Measurements from ENCODE around the gene PCDHGB2.
"Not testable (repeated sequence)": the region's sequence is repeated elsewhere in the genome, so short reads cannot be mapped to it uniquely, and the experiment has no call there.

Gene PCDHGB2

DNA sequence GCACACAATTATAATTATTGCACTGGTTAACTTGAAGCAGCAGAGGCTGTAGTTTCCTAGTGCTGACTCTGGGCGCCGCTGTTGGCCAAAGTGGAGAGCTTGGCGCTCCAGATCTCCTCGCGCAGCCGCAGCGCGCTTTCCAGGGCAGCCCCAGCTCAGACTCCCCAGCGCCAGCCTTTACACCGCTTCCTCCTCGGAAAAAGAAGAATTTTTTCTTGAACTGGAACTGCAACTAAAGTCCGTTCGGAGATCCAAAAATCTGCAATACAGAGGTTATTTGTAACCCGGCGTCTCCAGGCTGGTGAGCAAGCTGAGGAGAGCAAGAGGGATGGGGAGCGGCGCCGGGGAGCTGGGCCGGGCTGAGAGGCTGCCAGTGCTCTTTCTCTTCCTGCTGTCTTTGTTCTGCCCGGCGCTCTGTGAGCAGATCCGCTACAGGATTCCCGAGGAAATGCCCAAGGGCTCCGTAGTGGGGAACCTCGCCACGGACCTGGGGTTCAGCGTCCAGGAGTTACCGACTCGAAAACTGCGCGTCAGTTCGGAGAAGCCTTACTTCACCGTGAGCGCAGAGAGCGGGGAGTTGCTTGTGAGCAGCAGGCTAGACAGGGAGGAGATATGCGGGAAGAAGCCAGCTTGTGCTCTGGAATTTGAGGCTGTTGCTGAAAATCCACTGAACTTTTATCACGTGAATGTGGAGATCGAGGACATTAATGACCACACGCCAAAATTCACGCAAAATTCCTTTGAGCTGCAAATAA, 27.9 kb downstream of the PCDHGB2 start, which contains the start of gene PCDHGB4:
PCDHGB4 (plus strand) TSS at position 142 of the 755 bp plus-strand sequence; CDS start at position 329, 187 bp downstream.
- DNase-seq: not testable (repeated sequence)

DNA sequence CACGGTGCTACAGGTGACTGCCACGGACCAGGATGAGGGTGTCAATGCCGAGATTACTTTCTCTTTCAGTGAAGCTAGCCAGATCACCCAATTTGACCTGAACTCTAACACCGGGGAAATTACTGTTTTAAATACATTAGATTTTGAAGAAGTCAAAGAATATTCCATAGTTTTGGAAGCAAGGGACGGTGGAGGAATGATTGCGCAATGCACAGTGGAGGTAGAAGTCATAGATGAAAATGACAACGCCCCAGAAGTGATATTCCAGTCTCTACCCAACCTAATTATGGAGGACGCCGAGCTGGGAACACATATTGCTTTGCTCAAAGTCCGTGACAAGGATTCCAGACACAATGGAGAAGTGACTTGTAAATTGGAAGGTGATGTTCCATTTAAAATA, 28.9 kb downstream of the PCDHGB2 start:
- no peak for DNase-seq

DNA sequence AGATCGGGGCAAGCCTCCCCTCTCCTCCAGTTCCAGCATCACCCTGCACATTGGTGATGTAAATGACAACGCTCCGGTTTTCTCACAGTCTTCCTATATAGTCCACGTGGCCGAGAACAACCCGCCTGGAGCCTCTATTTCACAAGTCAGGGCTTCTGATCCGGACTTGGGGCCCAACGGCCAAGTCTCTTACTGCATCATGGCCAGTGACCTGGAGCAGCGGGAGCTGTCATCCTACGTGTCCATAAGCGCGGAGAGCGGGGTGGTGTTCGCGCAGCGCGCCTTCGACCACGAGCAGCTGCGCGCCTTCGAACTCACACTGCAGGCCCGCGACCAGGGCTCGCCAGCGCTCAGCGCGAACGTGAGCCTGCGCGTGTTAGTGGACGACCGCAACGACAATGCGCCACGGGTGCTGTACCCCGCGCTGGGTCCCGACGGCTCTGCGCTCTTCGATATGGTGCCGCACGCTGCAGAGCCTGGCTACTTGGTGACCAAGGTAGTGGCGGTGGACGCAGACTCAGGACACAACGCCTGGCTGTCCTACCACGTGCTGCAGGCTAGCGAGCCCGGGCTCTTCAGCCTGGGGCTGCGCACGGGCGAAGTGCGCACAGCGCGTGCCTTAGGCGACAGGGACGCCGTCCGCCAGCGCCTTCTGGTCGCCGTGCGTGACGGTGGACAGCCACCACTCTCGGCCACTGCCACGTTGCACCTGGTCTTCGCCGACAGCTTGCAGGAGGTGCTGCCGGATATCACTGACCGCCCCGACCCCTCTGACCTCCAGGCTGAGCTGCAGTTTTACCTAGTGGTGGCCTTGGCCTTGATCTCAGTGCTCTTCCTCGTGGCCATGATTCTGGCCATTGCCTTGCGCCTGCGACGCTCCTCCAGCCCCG, 29.6 kb downstream of the PCDHGB2 start:
- no peak for DNase-seq

DNA sequence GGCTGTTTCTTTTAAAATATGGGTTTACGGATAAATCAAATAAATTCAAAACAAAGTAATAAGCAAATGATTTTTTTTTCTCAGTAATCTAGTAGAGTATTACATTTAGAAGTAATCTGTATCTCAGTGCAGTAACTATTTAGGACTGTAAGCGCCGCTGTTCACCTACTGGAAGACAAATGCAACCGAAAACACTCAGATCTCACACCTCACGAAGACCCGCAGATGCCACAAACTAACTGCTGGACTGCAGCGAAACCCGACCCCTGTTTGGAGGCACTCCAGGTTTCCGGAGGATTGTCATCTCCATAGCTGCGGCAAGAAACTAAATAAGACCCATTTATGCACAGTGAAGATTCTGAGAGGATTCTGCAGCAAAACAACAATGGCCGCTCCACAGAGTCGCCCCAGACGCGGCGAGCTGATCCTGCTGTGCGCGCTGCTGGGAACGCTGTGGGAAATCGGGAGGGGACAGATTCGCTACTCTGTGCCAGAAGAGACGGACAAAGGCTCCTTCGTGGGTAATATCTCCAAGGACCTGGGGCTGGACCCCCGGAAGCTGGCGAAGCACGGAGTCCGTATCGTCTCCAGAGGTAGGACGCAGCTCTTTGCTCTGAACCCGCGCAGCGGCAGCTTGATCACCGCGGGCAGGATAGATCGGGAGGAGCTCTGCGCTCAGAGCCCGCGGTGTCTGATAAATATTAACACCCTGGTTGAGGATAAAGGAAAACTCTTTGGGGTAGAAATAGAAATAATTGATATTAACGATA, 32.8 kb downstream of the PCDHGB2 start, which contains the start of gene PCDHGA8:
PCDHGA8 (plus strand) TSS at position 205 of the 770 bp plus-strand sequence; CDS start at position 386, 181 bp downstream.
- no peak for DNase-seq

DNA sequence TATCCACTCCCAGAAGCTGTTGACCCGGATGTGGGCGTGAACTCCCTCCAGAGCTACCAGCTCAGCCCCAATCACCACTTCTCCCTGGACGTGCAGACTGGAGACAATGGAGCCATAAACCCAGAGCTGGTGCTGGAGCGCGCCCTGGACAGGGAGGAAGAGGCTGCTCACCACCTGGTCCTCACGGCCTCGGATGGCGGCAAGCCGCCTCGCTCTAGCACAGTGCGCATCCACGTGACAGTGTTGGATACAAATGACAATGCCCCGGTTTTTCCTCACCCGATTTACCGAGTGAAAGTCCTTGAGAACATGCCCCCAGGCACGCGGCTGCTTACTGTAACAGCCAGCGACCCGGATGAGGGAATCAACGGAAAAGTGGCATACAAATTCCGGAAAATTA, 33.5 kb downstream of the PCDHGB2 start:
- DNase-seq: no peak

DNA sequence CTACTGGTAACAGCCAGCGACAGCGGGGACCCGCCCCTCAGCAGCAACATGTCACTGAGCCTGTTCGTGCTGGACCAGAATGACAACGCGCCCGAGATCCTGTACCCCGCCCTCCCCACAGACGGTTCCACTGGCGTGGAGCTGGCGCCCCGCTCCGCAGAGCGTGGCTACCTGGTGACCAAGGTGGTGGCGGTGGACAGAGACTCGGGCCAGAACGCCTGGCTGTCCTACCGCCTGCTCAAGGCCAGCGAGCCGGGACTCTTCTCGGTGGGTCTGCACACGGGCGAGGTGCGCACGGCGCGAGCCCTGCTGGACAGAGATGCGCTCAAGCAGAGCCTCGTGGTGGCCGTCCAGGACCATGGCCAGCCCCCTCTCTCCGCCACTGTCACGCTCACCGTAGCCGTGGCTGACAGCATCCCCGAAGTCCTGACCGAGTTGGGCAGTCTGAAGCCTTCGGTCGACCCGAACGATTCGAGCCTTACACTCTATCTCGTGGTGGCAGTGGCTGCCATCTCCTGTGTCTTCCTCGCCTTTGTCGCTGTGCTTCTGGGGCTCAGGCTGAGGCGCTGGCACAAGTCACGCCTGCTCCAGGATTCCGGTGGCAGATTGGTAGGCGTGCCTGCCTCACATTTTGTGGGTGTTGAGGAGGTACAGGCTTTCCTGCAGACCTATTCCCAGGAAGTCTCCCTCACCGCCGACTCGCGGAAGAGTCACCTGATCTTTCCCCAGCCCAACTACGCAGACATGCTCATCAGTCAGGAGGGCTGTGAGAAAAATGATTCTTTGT, 34.8 kb downstream of the PCDHGB2 start:
- DNase-seq: not testable (repeated sequence)

DNA sequence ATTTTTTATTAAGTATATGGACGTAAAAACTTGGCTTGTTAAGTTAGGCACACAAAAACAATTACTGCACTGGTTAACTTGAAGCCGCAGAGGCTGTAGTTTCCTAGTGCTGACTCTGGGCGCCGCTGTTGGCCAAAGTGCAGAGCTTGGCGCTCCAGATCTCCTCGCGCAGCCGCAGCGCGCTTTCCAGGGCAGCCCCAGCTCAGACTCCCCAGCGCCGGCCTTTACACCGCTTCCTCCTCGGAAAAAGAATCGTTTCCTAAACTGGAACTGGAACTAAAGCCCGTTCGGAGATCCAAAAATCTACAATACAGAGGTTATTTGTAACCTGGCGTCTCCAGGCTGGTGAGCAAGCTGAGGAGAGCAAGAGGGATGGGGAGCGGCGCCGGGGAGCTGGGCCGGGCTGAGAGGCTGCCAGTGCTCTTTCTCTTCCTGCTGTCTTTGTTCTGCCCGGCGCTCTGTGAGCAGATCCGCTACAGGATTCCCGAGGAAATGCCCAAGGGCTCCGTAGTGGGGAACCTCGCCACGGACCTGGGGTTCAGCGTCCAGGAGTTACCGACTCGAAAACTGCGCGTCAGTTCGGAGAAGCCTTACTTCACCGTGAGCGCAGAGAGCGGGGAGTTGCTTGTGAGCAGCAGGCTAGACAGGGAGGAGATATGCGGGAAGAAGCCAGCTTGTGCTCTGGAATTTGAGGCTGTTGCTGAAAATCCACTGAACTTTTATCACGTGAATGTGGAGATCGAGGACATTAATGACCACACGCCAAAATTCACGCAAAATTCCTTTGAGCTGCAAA, 38.2 kb downstream of the PCDHGB2 start, which contains the start of gene PCDHGB5:
PCDHGB5 (plus strand) TSS at position 192 of the 796 bp plus-strand sequence; CDS start at position 373, 181 bp downstream.
- peak in 1 of 2 experiments; percentile 19 for DNase-seq

DNA sequence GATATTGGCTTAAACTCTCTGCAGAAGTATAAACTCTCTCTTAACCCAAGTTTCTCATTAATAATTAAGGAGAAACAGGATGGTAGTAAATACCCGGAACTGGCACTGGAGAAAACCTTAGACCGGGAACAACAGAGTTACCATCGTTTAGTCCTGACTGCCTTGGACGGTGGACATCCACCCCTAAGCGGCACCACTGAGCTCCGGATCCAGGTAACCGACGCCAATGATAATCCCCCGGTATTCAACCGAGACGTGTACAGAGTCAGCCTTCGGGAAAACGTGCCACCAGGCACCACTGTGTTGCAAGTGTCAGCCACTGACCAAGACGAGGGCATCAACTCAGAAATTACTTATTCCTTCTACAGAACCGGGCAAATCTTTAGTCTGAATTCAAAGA, 38.8 kb downstream of the PCDHGB2 start:
- no peak for DNase-seq

DNA sequence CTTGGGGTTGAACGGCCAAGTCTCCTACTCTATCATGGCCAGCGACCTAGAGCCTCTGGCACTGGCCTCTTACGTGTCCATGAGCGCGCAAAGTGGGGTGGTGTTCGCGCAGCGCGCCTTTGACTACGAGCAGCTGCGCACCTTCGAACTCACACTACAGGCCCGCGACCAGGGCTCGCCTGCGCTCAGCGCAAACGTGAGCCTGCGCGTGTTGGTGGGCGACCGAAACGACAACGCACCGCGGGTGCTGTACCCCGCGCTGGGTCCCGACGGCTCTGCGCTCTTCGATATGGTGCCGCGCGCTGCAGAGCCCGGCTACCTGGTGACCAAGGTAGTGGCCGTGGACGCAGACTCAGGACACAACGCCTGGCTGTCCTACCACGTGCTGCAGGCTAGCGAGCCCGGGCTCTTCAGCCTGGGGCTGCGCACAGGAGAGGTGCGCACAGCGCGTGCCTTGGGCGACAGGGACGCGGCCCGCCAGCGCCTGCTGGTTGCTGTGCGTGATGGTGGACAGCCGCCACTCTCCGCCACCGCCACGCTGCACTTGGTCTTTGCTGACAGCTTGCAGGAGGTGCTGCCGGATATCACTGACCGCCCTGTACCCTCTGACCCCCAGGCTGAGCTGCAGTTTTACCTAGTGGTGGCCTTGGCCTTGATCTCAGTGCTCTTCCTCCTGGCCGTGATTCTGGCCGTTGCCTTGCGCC, 39.9 kb downstream of the PCDHGB2 start:
- no peak for DNase-seq

DNA sequence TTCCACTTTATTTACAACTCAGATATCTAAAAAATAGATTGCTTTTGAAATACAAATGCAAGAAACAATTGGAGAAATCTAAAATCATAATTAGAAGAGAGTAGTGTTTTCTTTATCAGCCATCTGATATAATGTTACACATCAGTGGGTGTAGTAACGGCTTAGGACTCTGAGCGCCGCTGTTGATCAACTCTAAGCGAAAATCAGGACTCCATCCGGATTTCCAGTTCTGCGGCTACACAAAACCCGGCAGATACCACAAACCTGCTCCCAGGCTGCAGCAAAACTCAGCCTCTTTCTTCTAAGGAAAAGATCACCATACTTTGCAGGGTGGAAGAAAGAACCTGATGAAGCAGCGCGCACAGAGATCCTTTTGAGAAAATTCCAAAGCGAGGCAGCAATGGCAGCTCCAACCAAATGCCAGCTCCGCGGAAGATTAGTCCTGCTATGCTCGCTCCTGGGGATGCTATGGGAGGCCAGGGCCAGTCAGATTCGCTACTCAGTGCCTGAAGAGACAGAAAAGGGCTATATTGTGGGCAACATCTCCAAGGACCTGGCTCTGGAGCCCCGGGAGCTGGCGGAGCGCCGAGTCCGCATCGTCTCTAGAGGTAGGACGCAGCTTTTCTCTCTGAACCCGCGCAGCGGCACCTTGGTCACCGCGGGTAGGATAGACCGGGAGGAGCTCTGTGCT, 42.9 kb downstream of the PCDHGB2 start, which contains the start of gene PCDHGA9:
PCDHGA9 (plus strand) TSS at position 226 of the 691 bp plus-strand sequence; CDS start at position 401, 175 bp downstream.
- DNase-seq: no peak

DNA sequence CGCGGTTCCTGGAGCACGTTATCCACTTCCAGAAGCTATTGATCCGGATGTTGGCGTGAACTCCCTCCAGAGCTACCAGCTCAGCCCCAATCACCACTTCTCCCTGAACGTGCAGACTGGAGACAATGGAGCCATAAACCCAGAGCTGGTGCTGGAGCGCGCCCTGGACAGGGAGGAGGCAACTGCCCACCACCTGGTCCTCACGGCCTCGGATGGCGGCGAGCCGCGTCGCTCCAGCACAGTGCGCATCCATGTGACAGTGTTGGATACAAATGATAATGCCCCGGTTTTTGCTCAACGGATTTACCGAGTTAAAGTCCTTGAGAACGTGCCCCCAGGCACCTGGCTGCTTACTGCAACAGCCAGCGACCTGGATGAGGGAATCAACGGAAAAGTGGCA, 43.6 kb downstream of the PCDHGB2 start:
- no peak for DNase-seq

DNA sequence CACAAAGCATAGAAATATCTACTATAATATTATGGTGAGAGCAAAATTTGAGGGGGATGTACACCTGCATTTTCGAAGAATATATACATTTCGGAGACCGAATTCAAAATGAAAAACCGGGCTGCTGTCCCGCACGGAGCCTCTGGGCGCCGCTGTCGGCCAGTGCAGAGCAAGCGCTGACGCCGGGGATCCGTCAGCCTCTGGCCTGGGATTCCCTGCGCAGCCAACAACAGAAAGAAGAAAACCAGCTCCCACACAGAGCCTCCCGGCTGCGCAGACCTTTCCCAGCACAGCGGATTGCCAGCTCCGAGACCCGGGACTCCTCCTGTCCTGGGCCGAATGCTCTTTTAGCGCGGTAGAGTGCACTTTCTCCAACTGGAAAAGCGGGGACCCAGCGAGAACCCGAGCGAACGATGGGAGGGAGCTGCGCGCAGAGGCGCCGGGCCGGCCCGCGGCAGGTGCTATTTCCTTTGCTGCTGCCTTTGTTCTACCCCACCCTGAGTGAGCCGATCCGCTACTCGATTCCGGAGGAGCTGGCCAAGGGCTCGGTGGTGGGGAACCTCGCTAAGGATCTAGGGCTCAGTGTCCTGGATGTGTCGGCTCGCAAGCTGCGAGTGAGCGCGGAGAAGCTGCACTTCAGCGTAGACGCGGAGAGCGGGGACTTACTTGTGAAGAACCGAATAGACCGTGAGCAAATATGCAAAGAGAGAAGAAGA, 48.2 kb downstream of the PCDHGB2 start, which contains the start of gene PCDHGB6:
PCDHGB6 (plus strand) TSS at position 232 of the 716 bp plus-strand sequence; CDS start at position 414, 182 bp downstream.
- DNase-seq: not testable (repeated sequence)

DNA sequence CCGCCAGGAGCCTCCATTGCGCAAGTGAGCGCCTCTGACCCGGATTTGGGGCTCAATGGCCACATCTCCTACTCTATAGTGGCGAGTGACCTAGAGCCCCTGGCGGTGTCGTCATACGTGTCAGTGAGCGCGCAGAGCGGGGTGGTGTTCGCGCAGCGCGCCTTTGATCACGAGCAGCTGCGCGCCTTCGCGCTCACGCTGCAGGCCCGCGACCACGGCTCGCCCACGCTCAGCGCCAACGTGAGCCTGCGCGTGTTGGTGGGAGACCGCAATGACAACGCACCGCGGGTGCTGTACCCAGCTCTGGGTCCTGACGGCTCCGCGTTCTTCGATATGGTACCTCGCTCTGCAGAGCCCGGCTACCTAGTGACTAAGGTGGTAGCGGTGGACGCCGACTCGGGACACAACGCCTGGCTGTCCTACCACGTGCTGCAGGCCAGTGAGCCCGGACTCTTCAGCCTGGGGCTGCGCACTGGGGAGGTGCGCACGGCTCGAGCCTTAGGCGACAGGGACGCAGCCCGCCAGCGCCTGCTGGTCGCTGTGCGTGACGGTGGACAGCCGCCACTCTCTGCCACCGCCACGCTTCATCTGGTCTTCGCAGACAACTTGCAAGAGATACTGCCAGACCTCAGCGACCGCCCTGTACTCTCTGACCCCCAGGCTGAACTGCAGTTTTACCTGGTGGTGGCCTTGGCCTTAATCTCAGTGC, 50.0 kb downstream of the PCDHGB2 start:
- DNase-seq: no peak

DNA sequence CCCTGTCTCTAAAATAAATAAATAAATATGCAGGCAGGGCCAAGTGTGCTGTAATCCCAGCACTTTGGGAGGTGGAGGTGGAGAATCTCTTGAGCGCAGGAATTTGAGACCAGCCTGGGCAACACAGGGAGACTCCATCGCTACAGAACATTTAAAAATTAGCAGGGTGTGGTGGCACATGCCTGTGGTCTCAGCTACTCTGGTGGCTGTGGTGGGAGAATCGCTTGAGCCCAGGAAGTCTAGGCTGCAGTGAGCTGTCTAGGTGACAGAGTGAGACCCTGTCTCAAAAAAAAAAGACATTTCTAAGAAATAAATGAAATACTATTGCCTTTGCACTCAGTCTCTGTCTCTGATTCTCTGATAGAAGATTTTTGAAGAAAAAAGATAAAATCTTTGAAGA, 51.8 kb downstream of the PCDHGB2 start:
- DNase-seq: no peak
